Mucosa of descending colon (tissue), 3 donors: ENCODE measurements around the gene OR10A2. TPM values are rescaled to one million over a fixed set of nuclear protein-coding genes. Genes with fewer than 3 reads are reported as not detected.

ENCODE experiments used
- ATAC-seq: fragments of 200-7000 bp; cut with Tn5 transposase; one replicate; pipeline ENCODE4 v1.9.1; 2020; ENCODE audit warnings: mild to moderate bottlenecking, moderate library complexity
- DNase-seq, 3 donors: peaks; one replicate each; pipeline ENCODE4 v3.0.0-alpha.2; 2020
- H3K36me3 ChIP-seq: fragments of 200-600 bp; one replicate; pipeline ENCODE4 v1.8.0; 2021; ENCODE audit warnings: low read depth, mild to moderate bottlenecking
- H3K4me1 ChIP-seq: fragments of 200-600 bp; one replicate; pipeline ENCODE4 v1.8.0; 2021; ENCODE audit warnings: low read depth, mild to moderate bottlenecking
- H3K4me3 ChIP-seq: fragments of 200-600 bp; one replicate; pipeline ENCODE4 v1.8.0; 2021; ENCODE audit warnings: mild to moderate bottlenecking
- H3K9me3 ChIP-seq: fragments of 200-600 bp; one replicate; pipeline ENCODE4 v1.8.0; 2021; ENCODE audit warnings: mild to moderate bottlenecking
- CTCF ChIP-seq: fragments of 200-600 bp; IDR thresholded peaks from one replicate; pipeline ENCODE4 v1.8.0; 2022; ENCODE audit warnings: antibody characterized with exemption, mild to moderate bottlenecking
- intact Hi-C, 2 donors: fragments of 100-400 bp; cut with DNase I in 1 of 2; cut with micrococcal nuclease in 1 of 2; formaldehyde crosslinking; loops; one replicate each; pipeline versions ENCODE4 v1.11.0 to v1.11.1; 2022; cut with DNase I, micrococcal nuclease
- total RNA-seq, 3 donors: library from RNA; stranded (reverse); fragmentation: NEBNext Ultra II Directional in 2 of 3; extraction: Animal tissue kit (Norgen Biotek cat#: 25700) in 2 of 3; gene quantifications; one replicate each; pipeline versions ENCODE4 v1.2.1 to v1.2.4, GENCODE V29; 2021 to 2023
- donor health status: DM: no; HTN: no; CAD: no; lungs with moderate emphysema.
- donor health status: DM: no; HTN: no; CAD: no.
- donor health status: DM: no; HTN: yes; CAD: no.

OR10A2 gene
- total RNA-seq, 3 donors from 2014 or later, result 0.06 TPM; not detected in 2

DNA sequence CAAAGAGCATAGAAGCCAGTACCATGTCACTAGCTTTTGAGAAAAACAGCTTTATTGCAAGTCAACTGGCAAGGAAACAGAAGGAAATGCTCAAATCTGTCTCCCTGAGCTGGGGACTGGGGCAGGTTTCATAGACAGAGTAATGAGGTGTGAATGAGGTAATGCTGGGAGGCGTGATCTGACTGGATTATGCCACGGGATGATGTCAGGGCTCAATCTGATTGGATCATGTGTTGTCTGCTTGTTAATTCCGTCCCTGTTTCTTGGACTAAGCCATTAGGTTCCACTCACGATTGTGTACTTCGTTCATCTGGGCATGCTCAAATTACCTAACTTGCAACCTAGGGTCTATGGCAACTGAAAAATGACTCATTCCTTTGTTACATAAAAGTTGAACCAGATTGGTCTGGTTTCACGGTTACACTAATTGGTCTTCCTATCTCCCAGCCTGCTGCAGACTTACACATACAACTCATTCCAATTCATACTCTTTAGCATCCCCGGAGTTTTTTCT, 37.6 kb upstream of the OR10A2 start:
- H3K4me3 ChIP-seq, result no peak overlapping the region
- no peaks in the 10 kb centered on the region for H3K4me1 ChIP-seq
- DNase-seq, result no peak
- intact Hi-C loops, result no loop called here
- no peak for ATAC-seq
- H3K36me3 ChIP-seq, result no peaks in the 10 kb centered on the region
- no peaks in the 10 kb centered on the region for H3K9me3 ChIP-seq
- TF ChIP-seq CTCF, result no peak

DNA sequence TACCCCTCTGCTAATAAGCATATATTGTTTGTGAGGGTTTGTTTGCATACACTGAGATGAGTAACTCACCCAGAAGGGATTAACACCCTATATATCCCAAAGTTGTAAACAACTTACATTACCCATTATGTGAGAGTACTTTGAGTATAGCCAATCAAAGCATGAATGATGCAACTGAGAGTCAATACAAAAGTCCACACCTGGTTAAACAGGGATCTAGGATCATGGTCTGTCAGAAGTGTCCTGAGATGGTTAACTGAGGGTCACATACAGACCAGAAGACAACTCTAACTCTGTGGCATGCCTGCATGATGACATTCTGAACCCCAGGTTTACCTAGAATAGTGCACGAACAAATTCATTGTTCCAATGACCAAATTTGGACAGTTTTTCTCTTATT, 34.8 kb upstream of the OR10A2 start:
- H3K36me3 ChIP-seq, result no peaks in the 10 kb centered on the region
- no peak overlapping the region for H3K4me3 ChIP-seq
- no peak for TF ChIP-seq CTCF
- H3K4me1 ChIP-seq, result no peaks in the 10 kb centered on the region
- H3K9me3 ChIP-seq, result no peaks in the 10 kb centered on the region
- intact Hi-C loops, result no loop called here
- DNase-seq (no peak), ATAC-seq (no peak)

- intact Hi-C loops, result no loop called here
- no peak for TF ChIP-seq CTCF
- no peak for ATAC-seq
- DNase-seq, result no peak
- Histone ChIP-seq H3K36me3 (no peaks in the 10 kb centered on the region), H3K9me3 (no peaks in the 10 kb centered on the region), H3K4me3 (no peak overlapping the region), H3K4me1 (no peaks in the 10 kb centered on the region)
Measured at GRCh38 chr11:6833356-6833755, 29.5 kb upstream of the OR10A2 start.

- ATAC-seq (no peak), DNase-seq (no peak)
- H3K4me1 ChIP-seq, result no peaks in the 10 kb centered on the region
- intact Hi-C loops, result no loop called here
- no peak overlapping the region for H3K4me3 ChIP-seq
- TF ChIP-seq CTCF, result no peak
- no peaks in the 10 kb centered on the region for H3K9me3 ChIP-seq
- no peaks in the 10 kb centered on the region for H3K36me3 ChIP-seq
Measured at GRCh38 chr11:6834021-6834420, 28.8 kb upstream of the OR10A2 start.

GRCh38 chr11:6841694-6842093, 21.2 kb upstream of the OR10A2 start:
- Histone ChIP-seq H3K4me3 (no peak overlapping the region), H3K4me1 (no peaks in the 10 kb centered on the region), H3K9me3 (no peaks in the 10 kb centered on the region), H3K36me3 (no peaks in the 10 kb centered on the region)
- DNase-seq (no peak), ATAC-seq (no peak)
- no peak for TF ChIP-seq CTCF
- intact Hi-C loops, result no loop called here

DNA sequence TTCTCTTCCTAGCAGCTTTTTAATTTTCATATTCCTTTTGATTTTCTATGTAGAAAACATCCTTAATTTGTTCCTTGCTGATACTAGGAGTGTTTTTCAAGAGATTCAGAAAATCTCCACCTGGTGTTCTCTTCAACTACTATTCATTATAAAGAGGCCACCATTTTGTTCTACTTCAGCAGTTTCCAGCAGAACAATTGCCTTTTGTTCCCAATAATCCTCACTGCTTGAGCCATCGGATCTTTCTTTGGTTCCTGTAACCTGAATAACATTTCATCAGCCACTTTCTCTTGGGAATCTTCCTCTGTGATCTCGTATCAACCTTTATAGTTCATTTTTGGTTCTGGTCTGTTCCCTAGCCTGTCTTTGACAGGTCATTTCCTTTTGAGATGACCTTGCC, 19.2 kb upstream of the OR10A2 start:
- intact Hi-C loops, result no loop called here
- DNase-seq, result no peak
- no peaks in the 10 kb centered on the region for H3K36me3 ChIP-seq
- H3K4me3 ChIP-seq, result no peak overlapping the region
- no peak for TF ChIP-seq CTCF
- no peaks in the 10 kb centered on the region for H3K4me1 ChIP-seq
- no peaks in the 10 kb centered on the region for H3K9me3 ChIP-seq
- ATAC-seq, result no peak
